HG03196 (cell line): ENCODE results near the gene MUC5B.
"Not testable (repeated sequence)": the region's sequence is repeated elsewhere in the genome, so short reads cannot be mapped to it uniquely, and the experiment has no call there.

ENCODE experiments used
- ATAC-seq: cut with Tn5 transposase; IDR thresholded peaks from one replicate; pipeline ENCODE4 v1.9.1; 2021; ENCODE audit not compliant: unreplicated experiment

The MUC5B gene

GRCh38 chr11:1260620-1261019 is 37.8 kb downstream of the MUC5B start:
- no peak for ATAC-seq

GRCh38 chr11:1261241-1262071 is 38.6 kb downstream of the MUC5B start:
- no peak for ATAC-seq

DNA sequence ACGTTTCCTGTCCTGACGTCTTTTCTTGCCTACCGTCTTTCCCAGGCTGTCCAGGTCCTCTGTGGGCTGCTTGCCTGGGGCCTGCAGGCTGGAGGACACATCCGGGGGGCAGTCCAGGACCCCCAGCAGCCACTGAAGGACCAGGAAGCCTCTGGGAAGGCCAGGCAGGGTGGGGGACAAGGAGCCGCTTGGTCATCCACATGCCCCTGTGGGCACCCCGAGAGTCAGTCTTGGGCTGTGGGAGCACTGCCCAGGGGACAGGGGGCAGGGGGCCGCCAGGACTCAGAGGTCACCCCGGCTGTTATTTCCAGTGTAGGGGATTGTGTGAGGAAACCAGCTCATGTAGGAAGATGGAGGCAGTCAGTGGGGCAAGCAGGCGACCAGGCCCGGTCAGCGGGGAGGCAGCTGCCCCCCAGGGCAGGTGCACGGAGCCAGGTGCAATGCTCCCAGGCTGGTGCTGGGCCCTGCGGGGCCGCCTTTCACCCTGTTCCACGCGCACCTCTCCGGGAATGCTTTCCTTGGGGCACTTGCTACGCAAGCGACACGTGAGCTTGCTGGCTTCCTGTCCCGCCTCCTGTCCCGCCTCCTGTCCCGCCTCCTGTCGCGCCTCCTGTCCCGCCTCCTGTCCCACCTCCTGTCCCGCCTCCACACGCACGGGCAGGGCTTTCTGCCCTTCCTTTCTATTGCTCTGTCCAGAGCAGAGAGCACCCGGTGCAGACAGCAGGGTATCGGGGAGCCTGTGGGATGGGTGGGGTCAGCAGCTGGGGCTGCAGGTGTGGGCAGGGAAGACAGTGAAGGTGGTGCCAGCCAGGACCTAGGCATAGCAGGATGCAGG is 39.5 kb downstream of the MUC5B start:
- ATAC-seq = peak; percentile 82

- no peak for ATAC-seq
Observed at GRCh38 chr11:1263010-1263409, 40.1 kb downstream of the MUC5B start.

DNA sequence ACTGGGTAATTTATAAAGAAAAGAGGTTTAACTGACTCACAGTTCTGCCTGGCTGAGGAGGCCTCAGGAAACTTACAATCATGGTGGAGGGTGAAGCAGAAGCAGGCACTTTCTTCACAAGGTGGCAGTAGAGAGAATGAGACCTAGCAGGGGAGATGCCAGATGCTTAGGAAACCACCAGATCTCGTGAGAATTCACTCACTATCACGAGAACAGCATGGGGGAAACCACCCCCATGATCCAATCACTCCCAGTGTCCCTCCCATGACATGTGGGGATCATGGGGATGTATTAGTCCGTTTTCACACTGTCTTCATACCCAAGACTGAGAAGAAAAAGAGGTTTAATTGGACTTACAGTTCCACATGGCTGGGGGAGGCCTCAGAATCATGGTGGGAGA is 41.6 kb downstream of the MUC5B start:
- not testable (repeated sequence) for ATAC-seq

DNA sequence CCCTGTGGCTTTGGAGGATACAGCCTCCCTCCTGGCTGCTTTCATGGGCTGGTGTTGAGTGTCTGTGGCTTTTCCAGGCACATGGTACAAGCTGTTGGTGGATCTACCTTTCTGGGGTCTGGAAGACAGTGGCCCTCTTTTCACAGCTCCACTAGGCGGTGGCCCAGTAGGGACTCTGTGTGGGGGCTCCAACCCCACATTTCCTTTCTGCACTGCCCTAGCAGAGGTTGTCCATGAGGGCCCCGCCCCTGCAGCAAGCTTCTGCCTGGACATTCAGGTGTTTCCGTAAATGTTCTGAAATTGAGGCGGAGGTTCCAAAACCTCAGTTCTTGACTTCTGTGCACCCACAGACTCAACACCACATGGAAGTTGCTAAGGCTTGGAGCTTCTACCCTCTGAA is 42.6 kb downstream of the MUC5B start:
- not testable (repeated sequence) for ATAC-seq

GRCh38 chr11:1266976-1267375 is 44.1 kb downstream of the MUC5B start:
- ATAC-seq = not testable (repeated sequence)

DNA sequence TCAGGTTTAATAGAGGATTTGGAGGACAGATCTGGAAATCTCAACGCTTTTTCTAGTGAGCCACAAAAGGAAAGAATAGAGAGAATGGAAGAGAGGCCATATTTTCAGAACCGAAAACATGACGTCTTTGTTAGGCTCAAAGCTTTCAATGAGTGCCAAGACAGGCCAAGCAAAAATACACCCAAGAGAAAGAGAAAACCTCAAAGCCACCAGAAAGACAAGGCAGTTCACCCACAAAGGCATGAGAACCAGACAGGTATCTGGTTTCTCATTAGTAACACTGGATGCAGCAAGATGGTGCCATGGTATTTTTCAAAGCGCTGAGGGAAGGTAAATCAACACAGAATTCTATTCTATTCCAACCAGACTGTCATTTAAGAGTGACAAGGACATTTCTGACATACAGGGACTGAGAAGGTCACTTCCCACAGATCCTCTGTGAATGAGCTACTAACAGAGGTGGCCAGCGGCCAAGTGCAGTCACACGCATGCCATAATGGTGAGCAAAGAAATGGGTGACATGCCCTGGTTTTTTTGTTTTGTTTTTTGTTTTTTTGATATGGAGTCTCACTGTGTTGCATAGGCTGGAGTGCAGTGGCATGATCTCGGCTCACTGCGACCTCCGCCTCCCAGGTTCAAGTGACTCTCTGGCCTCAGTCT is 44.7 kb downstream of the MUC5B start:
- ATAC-seq = no peak

DNA sequence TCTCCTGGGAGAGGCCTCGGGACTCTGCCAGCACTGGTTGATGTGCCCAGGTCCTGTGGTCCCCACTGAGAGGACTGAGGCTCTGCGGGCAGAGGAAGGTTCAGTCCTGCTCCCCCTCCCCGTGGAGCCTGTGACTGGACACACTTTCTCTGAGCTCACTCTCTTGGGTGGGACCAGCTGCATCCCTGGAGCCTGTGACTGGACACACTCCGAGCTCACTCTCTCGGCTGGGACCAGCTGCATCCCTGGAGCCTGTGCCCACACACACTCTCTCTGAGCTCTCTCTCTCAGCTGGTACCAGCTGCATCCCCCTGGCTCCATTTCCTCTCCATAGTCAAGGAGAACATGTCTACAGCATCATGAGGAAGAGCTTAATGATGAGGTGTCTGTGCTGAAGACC is 47.1 kb downstream of the MUC5B start:
- no peak for ATAC-seq

DNA sequence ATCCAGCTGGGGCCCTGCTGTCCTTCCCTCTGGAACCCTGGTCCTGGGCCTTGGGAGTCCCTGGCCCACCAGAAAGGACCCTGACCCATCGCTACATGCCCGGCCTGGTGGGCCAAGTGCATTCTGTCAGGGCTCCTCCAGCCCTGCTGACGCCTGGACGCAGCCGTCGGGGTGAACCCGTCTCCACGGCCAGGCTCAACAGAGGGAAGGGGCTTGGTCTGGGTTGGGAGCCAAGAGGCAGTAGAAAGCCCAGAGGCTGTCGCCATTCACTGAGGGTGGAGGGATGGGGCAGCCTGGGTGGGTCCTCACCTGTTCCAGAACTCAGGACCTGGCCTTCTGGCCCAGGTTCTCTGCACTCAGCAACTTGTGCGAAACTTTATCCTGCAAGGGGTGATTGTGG is 47.6 kb downstream of the MUC5B start:
- no peak for ATAC-seq

DNA sequence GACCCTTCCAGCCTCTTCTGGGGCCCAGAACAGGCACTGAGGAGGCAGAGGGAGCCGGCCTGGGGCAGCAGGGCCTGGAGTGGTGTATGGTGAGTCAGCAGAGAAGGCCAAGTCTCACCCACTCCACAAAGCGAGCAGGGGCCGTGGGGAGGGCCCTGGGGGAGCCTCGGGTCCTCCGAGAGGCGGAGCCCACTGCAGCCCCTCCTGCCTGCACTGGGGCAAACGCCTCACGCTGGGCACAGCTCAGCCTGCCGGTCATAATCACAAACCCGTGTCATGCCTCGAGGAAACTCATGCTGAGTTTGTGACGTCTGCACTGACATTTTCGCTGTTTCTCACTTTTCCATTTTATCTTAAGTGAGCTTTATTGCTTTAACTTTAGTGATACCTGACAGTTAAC is 48.1 kb downstream of the MUC5B start:
- ATAC-seq = no peak

- no peak for ATAC-seq
Observed at GRCh38 chr11:1271406-1271805, 48.5 kb downstream of the MUC5B start.

- ATAC-seq = no peak
Observed at GRCh38 chr11:1271927-1272326, 49.1 kb downstream of the MUC5B start.

GRCh38 chr11:1272531-1272930 is 49.7 kb downstream of the MUC5B start:
- no peak for ATAC-seq

- ATAC-seq = no peak
Observed at GRCh38 chr11:1274501-1274900, 51.6 kb downstream of the MUC5B start.

DNA sequence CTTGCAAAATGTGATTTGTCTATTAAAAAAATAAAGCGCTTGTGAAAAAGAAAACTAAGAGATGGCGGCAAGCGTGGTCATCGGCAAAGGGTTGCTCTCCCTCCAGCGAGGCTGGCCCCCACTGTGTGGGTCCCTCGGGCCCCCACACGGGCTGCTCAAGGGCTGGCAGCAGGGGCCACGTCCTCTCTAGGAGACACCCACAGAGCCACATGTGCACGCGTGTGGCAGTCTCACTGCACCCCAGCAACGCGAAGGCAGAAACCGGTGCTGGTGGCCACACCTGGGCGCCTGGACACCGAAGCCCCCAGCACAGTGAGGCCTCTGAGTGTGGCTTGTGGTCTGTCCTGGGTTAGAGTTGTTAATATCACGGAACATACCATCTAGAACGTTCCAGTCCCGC is 52.2 kb downstream of the MUC5B start:
- no peak for ATAC-seq

DNA sequence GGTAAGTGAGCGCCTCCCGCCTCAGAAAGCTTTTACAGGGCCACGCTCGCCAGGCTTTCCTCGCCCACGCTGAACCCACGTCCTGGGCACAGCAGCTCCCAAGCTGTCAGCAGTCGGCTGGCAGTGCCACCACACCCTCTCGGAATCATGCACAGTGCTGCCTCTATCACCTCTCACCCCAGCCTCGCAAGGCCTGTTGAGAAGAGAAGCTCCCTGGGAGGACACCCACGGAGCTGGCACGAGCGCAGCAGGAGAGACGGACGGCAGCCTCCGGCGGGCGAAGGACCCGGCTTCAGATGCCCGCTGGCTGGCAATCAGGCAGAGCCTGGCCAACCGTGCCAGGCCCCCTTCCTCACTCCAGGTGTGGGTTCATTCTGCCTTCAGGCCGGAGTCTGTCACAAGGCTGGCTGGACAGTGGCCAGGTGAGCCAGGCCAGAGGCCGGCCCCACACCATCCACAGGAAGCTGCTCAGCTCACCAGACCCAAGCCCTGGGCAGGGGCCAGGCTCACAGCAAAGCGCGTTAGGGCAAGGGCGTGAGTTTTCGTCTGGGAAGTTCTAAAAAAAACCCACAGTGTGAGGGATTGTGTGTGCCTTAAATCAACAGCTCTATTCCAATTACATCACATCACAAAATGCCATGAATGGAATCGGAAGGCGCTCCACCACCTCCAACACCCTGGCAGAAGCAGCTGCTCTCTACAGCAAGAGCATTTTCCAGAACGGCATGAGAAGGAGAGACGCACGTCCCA is 53.4 kb downstream of the MUC5B start:
- no peak for ATAC-seq

GRCh38 chr11:1276866-1277615 is 54.2 kb downstream of the MUC5B start:
- ATAC-seq = no peak

GRCh38 chr11:1277936-1278512 is 55.2 kb downstream of the MUC5B start:
- no peak for ATAC-seq
